Colonic mucosa (tissue), 4 donors: ENCODE data around the gene IFIT1B. TPM values are rescaled to one million over a fixed set of nuclear protein-coding genes. Genes with fewer than 3 reads are reported as not detected.
"Not testable (repeated sequence)": the region's sequence is repeated elsewhere in the genome, so short reads cannot be mapped to it uniquely, and the experiment has no call there.

Experiments
- DNase-seq: peaks from one replicate; pipeline ENCODE4 v3.0.0-alpha.2; 2020
- H3K27ac ChIP-seq: fragments of 200-600 bp; one replicate; pipeline ENCODE4 v1.8.0; 2021
- H3K27me3 ChIP-seq: fragments of 200-600 bp; one replicate; pipeline ENCODE4 v1.8.0; 2021
- H3K36me3 ChIP-seq: fragments of 200-600 bp; one replicate; pipeline ENCODE4 v1.8.0; 2021
- H3K4me1 ChIP-seq: fragments of 200-600 bp; one replicate; pipeline ENCODE4 v1.8.0; 2021; ENCODE audit warnings: mild to moderate bottlenecking
- H3K4me3 ChIP-seq: fragments of 200-600 bp; one replicate; pipeline ENCODE4 v1.8.0; 2021
- H3K9ac ChIP-seq, 2 donors: one replicate each; pipeline ENCODE4 v1.7.0; 2013; ENCODE audit warnings: control low read depth in 2 of 2, low read depth in 2 of 2, low read length in 2 of 2
- H3K9me3 ChIP-seq: fragments of 200-600 bp; one replicate; pipeline ENCODE4 v1.8.0; 2021
- intact Hi-C: fragments of 100-400 bp; cut with DNase I; formaldehyde crosslinking; loops from one replicate; pipeline ENCODE4 v1.14.1; 2022
- total RNA-seq, 2 donors: library from RNA; stranded (reverse); fragmentation: NEBNext Ultra II Directional in 1 of 2; extraction: Animal tissue kit (Norgen Biotek cat#: 25700) in 1 of 2; gene quantifications; one replicate each; pipeline ENCODE4 v1.2.1, GENCODE V29; 2021
- TF ChIP-seq, protein P1 (sequence below): fragments of 200-600 bp; IDR thresholded peaks from one replicate; pipeline ENCODE4 v1.8.0; 2022; ENCODE audit warnings: antibody characterized with exemption, mild to moderate bottlenecking
- donor health status: healthy.
- donor health status: DM: no; HTN: no; CAD: no.
- donor health status: DM: no; HTN: no; CAD: no.

Gene IFIT1B, protein sequence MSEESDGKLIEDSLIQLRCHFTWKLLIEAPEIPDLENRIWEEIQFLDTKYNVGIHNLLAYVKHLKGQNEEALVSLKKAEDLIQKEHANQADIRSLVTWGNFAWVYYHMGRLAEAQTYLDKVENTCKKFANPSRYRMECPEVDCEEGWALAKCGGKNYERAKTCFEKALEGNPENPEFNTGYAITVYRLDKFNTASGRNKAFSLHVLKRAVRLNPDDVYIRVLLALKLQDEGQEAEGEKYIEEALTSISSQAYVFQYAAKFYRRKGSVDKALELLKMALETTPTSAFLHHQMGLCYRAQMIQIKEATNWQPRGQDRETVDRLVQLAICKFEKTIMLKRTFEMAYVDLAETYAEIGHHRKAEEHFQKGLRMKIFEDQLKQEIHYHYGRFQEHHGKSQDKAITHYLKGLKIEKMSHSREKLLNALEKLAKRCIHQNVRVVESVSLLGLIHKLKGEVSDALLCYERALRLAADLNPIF
- total RNA-seq: not detected

DNA sequence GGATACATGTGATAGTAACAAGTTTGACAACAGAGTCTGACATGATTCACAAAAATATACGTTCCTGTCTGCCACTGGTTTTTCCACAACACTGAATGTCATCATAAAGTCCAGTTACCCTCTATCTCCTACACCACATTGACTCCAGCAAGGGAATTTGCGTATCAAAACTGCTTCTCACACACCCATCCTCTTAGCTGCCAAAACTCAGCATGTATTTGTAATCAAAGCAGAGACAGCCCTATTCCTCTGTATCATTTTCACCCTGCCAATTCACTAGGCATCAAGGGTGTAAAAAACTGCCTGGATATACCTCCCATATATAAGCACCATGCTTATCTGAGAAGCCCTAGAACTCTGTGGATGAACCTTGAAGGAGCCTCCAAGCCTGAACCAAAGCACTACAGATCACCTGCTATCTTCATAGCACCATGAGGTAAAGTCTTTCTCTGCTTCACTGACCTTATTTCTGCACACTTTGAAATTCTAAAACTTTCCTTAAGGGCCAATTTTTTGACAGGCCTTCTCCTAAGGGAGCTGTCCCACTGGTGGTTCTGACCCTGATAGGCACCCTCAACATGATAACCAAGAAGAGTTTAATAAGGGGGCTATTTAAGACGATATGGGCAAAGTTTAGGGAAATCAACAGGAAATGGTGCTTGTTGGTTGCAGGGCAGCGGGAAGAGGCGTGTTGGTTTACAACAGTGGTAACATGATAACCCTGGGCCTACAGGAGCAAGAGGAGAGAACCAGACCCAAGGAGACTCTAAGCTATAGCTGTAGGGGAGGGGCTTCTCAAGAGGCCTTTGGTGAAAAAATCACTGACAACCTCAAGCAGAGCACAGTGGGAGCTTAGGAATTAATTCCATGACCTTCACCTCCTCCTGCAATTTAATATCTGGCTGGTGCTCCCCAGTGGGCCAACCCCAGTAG is at the start of gene IFIT1B:
TSS of gene IFIT1B (plus strand) at position 352 of the 933 bp plus-strand sequence. CDS start at position 432, 80 bp downstream.
- Histone ChIP-seq H3K4me1 (peaks cover 9% of the 10 kb centered on the region), H3K27ac (no peak within 1 kb of the TSS), H3K27me3 (no peaks in the 10 kb centered on the region), H3K9me3 (no peaks in the 10 kb centered on the region), H3K36me3 (no peaks in the 10 kb centered on the region), H3K9ac (no peak within 1 kb of the TSS), H3K4me3 (no peak within 1 kb of the TSS)
- intact Hi-C loops: no loop called here
- TF ChIP-seq, protein P1, sequence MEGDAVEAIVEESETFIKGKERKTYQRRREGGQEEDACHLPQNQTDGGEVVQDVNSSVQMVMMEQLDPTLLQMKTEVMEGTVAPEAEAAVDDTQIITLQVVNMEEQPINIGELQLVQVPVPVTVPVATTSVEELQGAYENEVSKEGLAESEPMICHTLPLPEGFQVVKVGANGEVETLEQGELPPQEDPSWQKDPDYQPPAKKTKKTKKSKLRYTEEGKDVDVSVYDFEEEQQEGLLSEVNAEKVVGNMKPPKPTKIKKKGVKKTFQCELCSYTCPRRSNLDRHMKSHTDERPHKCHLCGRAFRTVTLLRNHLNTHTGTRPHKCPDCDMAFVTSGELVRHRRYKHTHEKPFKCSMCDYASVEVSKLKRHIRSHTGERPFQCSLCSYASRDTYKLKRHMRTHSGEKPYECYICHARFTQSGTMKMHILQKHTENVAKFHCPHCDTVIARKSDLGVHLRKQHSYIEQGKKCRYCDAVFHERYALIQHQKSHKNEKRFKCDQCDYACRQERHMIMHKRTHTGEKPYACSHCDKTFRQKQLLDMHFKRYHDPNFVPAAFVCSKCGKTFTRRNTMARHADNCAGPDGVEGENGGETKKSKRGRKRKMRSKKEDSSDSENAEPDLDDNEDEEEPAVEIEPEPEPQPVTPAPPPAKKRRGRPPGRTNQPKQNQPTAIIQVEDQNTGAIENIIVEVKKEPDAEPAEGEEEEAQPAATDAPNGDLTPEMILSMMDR: no peak
- DNase-seq: no peak

GRCh38 chr10:89329151-89329550 is 48.7 kb upstream of the IFIT1B start:
- H3K4me1 ChIP-seq: peaks cover 6% of the 10 kb centered on the region

DNA sequence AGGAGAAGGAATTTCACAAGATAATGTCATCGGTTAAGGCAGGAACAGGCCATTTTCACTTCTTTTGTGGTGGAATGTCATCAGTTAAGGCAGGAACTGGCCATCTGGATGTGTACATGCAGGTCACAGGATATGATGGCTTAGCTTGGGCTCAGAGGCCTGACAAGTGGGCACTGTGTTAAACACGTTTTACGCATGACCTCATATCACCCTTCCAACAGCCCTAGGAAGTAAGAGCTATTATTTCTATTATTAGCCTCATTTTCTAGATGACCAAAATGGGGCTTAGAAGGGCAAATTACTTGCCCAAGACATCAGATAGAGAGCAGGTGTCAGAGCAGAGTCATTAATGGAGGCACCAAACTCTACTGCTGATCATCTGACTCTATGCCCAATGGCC is 47.8 kb upstream of the IFIT1B start:
- DNase-seq, H3K9me3 ChIP-seq, H3K4me3 ChIP-seq, H3K9ac ChIP-seq, H3K27me3 ChIP-seq, H3K36me3 ChIP-seq, H3K4me1 ChIP-seq, intact Hi-C loops, H3K27ac ChIP-seq: not testable (repeated sequence)

More at GRCh38 chr10:89329151-89329550, 48.7 kb upstream of the IFIT1B start:
- H3K9me3 ChIP-seq: no peaks in the 10 kb centered on the region
- H3K27ac ChIP-seq: no peak overlapping the region
- no peaks in the 10 kb centered on the region for H3K27me3 ChIP-seq
- TF ChIP-seq, protein P1: no peak
- H3K4me3 ChIP-seq: no peak overlapping the region
- H3K36me3 ChIP-seq: no peaks in the 10 kb centered on the region
- intact Hi-C loops: no loop called here
- no peak for DNase-seq
- no peak overlapping the region for H3K9ac ChIP-seq

GRCh38 chr10:89330537-89331212 is 47.2 kb upstream of the IFIT1B start:
- Histone ChIP-seq H3K4me3 (no peak overlapping the region), H3K4me1 (peaks cover 6% of the 10 kb centered on the region), H3K36me3 (no peaks in the 10 kb centered on the region), H3K27me3 (no peaks in the 10 kb centered on the region), H3K27ac (no peak overlapping the region), H3K9me3 (no peaks in the 10 kb centered on the region), H3K9ac (no peak overlapping the region)
- intact Hi-C loops: no loop called here
- TF ChIP-seq, protein P1: no peak
- no peak for DNase-seq

DNA sequence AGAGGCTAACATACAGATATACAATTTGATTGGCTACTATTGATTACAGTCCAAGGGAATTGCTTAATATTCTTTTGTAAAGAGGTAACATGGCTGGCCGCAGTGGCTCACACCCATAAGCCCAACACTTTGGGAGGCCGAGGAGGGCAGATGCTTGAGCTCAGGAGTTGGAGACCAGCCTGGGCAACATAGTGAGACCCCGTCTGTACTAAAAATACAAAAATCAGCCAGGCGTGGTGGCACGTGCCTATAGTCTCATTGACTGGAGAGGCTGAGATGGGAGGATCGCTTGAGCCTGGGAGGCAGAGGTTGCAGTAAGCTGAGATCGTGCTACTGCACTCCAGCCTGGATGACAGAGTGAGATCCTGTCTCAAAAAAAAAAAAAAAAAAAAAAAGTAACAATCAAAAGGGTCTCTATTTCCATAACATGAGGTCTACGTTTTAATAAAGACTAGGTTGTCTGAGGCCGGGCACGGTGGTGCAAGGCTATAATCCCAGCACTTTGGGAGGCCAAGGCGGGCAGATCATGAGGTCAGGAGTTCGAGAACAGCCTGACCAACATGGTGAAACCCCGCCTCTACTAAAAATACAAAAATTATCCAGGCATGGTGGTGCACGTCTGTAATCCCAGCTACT is 46.3 kb upstream of the IFIT1B start:
- H3K4me3 ChIP-seq, H3K36me3 ChIP-seq, DNase-seq, H3K4me1 ChIP-seq, H3K27me3 ChIP-seq, intact Hi-C loops, H3K9me3 ChIP-seq: not testable (repeated sequence)
- Histone ChIP-seq H3K27ac (peak overlapping the region; percentile 64), H3K9ac (peak overlapping the region in 1 of 2 donors; percentile 67)
